ELF-1 (cell line): Measurements from ENCODE around the gene BICRAL.
A peak's percentile ranks its signal among the peaks of the same experiment; 100 is the strongest.
"Not testable (repeated sequence)": the region's sequence is repeated elsewhere in the genome, so short reads cannot be mapped to it uniquely, and the experiment has no call there.

ENCODE experiments used
- DNase-seq: peaks from one replicate; pipeline ENCODE4 v3.0.0-alpha.2; 2016; ENCODE audit warnings: low read depth, low spot score

BICRAL gene

GRCh38 chr6:42790549-42791181, 8.8 kb downstream of the BICRAL start:
- DNase-seq = peak; percentile 83

DNA sequence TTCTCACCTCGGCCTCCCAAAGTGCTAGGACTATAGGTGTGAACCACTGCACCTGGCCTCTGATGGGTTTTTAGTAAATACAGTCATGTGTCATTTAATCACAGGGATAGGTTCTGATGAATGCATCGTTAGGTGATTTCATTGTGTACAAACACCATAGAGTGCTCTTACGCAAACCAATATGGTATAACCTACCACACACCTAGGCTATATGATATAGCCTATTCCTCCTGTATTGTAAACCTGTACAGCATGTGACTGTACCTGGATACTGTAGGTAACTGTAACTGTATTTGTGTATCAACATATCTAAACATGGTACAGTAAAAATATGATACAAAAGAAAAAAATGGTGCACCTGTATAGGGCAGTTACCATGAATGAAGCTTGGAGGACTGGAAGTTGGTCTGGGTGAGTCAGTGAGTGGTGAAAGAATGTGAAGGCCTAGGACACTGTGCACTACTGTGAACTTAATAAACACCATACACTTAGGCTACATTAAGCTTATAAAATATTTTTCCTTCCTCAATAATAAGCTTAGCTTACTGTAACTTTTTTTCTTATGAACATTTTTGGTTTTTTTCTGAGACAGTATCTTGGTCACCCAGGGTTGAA, 10.0 kb downstream of the BICRAL start:
- DNase-seq = no peak

GRCh38 chr6:42795651-42796050, 13.8 kb downstream of the BICRAL start:
- no peak for DNase-seq

DNA sequence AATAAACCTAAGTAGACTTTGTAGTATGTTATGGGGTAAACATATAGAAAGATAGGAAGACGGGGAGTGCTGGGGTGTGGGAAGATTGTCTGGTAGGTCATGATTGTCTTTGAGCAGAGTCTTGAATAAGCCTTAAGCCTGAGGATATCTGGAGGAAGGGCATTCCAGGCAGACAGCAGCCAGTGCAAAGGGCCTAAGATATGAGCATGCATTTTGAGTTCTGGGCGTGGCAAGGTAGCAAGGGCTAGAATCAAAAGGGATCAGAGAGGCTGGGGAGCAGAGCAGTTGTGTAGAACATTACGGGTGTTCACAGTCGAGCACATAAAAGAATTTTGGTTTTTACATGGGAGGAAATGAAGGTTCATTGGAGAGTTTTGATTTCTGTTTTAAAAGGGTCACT, 14.3 kb downstream of the BICRAL start:
- peak; percentile 30 for DNase-seq

DNA sequence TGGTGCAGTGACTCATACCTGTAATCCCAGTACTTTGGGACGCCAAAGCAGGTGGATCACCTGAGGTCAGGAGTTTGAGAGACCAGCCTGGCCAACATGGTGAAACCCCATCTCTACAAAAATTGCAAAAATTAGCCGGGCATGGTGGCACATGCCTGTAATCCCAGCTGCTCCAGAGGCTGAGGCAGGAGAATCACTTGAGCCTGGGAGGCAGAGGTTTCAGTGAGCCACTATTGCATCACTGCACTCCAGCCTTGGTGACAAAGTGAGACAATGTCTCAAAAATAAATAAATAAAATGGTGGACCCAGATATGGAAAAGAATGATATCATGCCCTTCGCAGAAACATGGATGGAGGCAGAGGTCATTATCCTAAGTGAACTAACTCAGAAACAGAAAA, 15.8 kb downstream of the BICRAL start:
- not testable (repeated sequence) for DNase-seq

- DNase-seq = no peak
These were observed 23.5 kb downstream of the BICRAL start for GRCh38 chr6:42805297-42805861.

DNA sequence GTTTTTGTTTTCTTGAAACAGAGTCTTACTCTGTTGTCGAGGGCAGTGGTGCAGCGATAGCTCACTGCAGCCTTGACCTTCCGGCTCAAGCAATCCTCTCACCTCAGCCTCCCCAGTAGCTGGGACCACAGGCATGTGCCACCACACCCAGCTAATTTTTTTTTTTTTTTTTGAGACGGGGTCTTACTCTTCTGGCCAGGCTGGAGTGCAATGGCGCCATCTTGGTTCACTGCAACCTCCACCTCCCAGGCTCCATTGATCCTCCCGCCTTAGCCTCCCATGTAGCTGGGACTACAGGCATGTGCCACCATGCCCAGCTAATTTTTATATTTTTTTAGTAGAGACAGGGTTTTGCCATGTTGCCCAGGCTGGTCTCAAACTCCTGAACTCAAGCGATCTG, 24.5 kb downstream of the BICRAL start:
- DNase-seq = not testable (repeated sequence)

DNA sequence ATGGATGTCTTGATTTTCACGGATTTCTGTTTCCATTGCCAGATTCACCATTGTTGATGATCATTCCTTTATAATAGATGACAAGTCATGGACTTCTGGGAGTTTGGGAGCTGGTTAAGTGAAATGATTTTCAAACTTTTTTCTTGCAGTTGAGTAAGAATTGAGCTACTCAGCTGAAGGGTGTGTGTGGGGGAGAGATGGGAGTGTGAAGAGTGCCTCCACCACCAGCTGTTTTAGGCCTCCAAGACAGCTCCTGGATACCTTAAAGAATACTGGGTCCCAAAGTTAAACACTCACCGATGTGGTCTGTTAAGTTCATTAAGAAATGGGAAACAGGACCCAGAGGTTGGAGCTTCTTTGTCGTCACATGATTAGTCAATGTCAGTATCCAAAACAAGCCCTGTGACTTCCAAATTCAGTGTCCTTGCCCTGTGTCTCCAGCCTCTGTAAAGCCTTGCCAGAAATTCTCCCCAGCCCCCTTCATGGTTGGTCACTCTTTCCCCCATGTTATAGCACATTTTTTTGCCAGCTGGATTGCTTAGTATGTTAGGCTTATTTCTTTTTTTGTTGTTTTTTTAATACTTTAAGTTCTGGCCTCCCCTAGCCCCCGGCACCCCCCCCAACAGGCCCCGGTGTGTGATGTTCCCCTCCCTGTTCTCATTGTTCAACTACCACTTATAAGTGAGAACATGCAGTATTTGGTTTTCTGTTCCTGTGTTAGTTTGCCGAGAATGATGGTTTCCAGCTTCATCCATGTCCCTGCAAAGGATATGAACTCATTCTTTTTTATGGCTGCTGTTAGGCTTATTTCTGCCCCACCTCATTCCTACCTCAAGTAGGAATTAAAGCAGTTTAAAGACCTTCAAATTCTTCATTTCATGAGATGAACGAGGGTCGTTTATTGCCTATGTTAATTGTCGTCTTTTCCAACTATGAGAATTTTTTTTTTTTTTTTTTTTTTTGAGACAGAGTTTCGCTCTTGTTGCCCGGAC, 26.9 kb downstream of the BICRAL start:
- no peak for DNase-seq

- no peak for DNase-seq
These were observed 31.3 kb downstream of the BICRAL start for GRCh38 chr6:42813074-42813645.

DNA sequence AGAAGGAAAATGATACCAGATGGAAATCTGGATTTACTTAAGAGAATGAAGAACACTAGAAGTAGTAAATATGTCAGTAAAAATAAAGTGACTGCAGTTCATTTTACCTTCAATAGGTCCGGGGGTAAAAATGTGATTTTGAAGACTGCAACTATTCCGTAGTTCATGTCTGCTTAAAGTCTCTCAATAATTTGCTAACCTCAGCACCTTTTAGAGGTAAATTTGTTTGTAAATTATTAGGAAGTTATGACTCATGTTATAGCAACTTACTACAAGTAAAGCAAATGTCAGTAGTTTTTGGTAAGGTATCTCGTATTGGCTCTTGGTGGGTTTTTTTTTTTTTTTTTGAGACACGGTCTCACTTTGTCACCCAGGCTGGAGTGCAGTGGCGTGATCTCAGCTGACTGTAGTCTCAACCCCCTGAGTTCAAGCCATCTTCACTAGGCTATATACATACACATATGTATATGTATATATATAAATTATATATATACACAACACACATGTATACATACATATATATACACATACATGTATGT, 32.1 kb downstream of the BICRAL start:
- DNase-seq = no peak

- not testable (repeated sequence) for DNase-seq
These were observed 33.9 kb downstream of the BICRAL start for GRCh38 chr6:42815726-42816125.

- DNase-seq = no peak
These were observed 36.1 kb downstream of the BICRAL start for GRCh38 chr6:42817907-42818306.

- no peak for DNase-seq
These were observed 36.6 kb downstream of the BICRAL start for GRCh38 chr6:42818416-42818815.

DNA sequence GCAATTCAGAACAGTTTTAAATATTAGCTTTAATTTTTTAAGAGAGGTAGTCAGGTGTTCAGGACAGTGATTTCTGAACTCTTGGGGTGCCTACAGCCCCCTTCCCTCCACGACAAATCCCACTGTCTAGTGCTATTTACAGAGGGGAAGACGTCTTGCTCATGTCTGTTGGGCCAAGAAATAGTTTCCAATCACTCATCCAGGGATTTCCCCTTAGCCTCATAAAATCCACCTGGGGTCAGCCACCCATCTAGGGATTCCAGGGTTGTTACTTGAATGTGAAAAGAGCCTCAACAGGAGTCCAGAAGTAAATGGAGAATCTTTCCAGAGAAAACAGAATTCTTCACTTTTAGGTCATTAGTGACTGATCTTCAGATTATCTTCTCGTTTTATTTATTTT, 37.0 kb downstream of the BICRAL start:
- DNase-seq = no peak

DNA sequence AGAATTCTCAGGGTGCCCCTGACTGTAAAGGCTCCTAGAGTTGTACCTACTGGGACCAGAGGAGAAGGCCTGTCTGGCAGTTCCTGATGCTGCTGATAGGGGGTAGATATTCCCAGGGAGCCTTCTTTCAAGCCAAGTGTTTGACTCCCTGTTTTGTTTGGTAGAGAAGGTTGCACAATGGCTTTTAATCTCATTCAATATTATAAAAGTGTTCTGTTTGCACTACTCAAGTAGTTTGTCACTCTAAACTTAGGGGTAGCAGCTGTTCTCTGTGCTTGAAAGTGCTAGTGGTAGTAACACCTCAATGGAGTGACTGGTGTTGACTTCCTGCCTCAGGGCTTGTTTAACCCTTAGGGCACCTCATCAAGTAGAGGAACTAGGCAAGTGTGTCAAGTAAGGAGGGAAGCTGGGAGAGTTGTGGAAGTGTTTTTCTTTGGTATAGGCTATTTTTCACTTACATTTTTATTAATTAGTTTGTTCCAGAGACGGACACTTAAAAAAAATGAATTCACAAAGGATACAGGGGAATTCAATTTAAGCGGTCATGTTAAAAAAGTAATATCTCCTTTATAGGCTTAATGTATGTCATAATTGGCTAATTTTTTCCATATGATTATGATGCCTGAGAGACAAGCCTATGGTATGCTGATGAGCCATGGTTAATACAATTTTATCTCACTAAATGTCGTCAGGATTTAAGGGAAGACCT, 38.1 kb downstream of the BICRAL start:
- DNase-seq = peak; percentile 46

DNA sequence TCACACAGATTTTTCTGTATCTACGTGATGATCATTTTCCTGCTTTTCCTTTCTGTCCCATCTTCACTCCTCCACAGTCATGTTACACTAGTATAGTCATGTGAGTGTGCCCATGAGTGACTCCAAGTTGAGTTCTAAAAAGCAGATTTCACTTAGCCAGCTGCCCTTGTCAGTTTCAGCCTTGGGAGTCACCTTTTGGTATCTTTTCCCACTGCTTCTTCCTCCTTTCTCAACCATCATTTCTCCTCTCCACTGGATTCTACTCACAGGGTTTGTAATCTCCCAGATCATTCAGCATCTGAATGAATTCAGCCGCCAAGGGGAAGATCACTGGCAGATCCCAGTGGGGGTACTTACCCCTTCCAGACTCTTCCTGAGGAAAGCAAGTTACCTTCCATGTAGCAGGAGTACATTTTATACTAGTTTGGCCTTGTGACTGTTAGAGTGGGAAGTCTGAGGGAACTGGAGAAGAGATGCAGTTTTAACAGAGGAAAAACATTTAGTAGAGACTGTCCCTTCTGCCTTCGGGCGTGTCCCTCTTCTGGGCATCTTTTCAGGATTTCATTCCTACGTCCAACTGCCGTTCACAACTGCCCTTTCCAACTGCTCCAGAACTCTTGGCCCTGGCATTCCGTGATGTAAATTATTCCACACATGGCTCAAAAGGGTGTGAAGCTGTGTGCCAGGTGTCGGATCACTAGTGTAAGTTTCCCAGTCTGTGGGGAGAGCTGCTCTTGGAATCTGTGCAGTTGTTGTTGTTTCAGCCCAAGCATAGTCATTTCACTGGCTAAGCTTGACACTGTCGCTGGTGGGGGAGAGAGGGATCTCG, 38.9 kb downstream of the BICRAL start:
- no peak for DNase-seq

DNA sequence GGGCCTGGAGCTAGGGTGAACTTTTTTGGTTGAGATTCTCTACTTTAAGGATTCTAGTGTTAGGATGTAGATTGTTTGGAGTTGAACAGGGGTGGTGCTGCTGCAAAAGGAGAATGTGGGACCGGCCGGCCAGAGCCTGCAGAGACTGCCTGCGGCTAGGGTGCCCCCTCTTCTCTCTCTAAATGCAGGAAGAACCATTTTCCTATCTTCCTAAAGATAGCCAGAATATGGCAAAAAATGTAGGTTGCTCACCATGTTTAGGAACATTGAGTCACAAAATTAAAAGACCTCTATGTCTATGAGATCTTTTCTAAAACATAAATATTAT, 39.5 kb downstream of the BICRAL start:
- no peak for DNase-seq

DNA sequence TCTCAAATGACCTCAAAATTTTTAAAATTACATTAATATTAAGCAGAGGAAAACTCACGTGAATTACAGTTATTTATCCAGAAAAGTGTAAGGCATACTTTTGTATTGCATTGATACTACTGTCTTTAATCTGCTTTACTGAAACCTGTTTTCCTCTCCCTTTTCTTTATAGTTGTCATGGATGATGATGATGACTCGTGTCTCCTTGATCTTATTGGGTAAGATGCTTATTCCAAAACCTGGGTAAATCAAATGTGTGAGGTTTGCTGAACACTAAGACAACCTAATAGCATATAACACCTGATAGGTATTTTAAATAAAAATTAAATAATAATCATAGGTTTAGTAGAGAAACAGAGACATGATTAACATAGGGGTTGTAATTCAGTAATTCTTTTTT, 40.0 kb downstream of the BICRAL start:
- no peak for DNase-seq

DNA sequence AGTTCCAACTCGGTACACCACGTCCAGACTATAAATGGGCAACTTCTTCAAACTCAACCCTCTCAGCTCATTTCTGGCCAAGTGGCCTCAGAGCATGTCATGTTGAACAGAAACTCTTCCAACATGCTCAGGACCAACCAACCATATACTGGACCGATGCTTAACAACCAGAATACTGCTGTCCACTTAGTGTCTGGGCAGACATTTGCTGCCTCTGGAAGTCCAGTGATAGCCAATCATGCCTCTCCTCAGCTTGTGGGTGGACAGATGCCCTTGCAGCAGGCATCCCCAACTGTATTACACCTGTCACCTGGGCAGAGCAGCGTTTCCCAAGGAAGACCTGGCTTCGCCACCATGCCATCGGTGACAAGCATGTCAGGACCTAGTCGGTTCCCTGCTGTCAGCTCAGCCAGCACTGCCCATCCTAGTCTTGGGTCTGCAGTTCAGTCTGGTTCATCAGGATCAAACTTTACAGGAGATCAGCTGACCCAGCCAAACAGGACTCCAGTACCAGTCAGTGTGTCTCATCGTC, 47.8 kb downstream of the BICRAL start:
- no peak for DNase-seq

DNA sequence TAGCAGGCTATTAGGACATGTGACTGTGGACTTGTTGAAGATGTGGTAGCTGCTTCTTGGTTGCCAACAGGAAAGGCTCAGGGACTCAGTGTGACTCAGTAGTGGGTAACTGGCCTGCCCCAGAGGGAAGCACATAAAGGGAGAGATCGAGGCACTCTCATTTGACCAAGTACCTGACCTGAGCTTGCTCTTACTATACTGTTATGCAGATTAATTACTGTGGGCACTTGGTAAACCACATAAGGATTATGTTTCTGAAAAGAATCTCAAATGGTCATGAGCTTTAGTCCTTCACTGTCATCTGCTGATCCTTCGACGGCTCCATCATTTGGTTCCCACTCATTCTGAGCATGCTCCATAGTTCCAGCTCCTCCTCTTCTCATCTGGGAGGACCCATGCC, 49.4 kb downstream of the BICRAL start:
- DNase-seq = no peak
